HL-60 (cell line): ENCODE measurements around the gene PAQR5.

Source experiments
- CTCF ChIP-seq: IDR thresholded peaks from one replicate; pipeline ENCODE4 v1.5.1; 2011; ENCODE audit warnings: low read length, control low read depth, inconsistent platforms; ENCODE audit not compliant: insufficient read depth
- GABPA ChIP-seq: IDR thresholded peaks from 2 replicates; pipeline ENCODE4 v1.6.1; 2012; ENCODE audit warnings: low read depth
- POLR2AphosphoS5 ChIP-seq: IDR thresholded peaks from 2 replicates; pipeline ENCODE4 v1.6.1; 2012; ENCODE audit warnings: low read depth
- REST ChIP-seq: IDR thresholded peaks from 2 replicates; pipeline ENCODE4 v1.6.1; 2012; ENCODE audit warnings: low read depth; ENCODE audit not compliant: insufficient replicate concordance

GRCh38 chr15:69288011-69288410 is 10.7 kb upstream of the PAQR5 start:
- TF ChIP-seq CTCF, result no peak
- no peak for TF ChIP-seq POLR2AphosphoS5
- TF ChIP-seq REST, result no peak
- no peak for TF ChIP-seq GABPA
